Putamen (tissue), 1 donor: ENCODE results near the gene AKT2.

Experiments
- DNase-seq: peaks from one replicate; pipeline ENCODE4 v3.0.0-alpha.2; 2016; ENCODE audit warnings: low spot score

Gene AKT2

GRCh38 chr19:40184273-40184672 is 100.9 kb downstream of the AKT2 start:
- no peak for DNase-seq
